Activated CD8-positive, alpha-beta memory T cell treated with anti-CD3 and anti-CD28 coated beads for 4 hours (primary cell): ENCODE data around the gene TRPM2.
A peak's percentile ranks its signal among the peaks of the same experiment; 100 is the strongest.
"Not testable (repeated sequence)": the region's sequence is repeated elsewhere in the genome, so short reads cannot be mapped to it uniquely, and the experiment has no call there.

ENCODE experiments used
- DNase-seq, 2 donors: peaks; one replicate each; pipeline ENCODE4 v3.0.0-alpha.2; 2020; ENCODE audit warnings: low read depth in 2 of 2

TRPM2 gene

GRCh38 chr21:44335266-44336059 is 18.0 kb upstream of the TRPM2 start:
- DNase-seq: no peak

- no peak for DNase-seq
These were observed 16.0 kb upstream of the TRPM2 start for GRCh38 chr21:44337449-44337848.

GRCh38 chr21:44337941-44338895 is 15.2 kb upstream of the TRPM2 start:
- DNase-seq: no peak

- peak; percentile 88 to 89 for DNase-seq
These were observed 14.2 kb upstream of the TRPM2 start, which contains the start of gene CFAP410 for GRCh38 chr21:44338971-44339910. Gene CFAP410, minus strand, starts transcription at chr21:44339390. Its CDS starts 196 bp downstream, at chr21:44339194.

- not testable (repeated sequence) for DNase-seq
These were observed 11.5 kb upstream of the TRPM2 start for GRCh38 chr21:44341726-44342458.

- DNase-seq: not testable (repeated sequence)
These were observed 10.4 kb upstream of the TRPM2 start for GRCh38 chr21:44342981-44343380.

GRCh38 chr21:44344541-44345183 is 8.8 kb upstream of the TRPM2 start:
- no peak for DNase-seq

- DNase-seq: no peak
These were observed 7.9 kb upstream of the TRPM2 start for GRCh38 chr21:44345495-44345894.

GRCh38 chr21:44347911-44348451 is 5.4 kb upstream of the TRPM2 start:
- DNase-seq: no peak

GRCh38 chr21:44348861-44349260 is 4.6 kb upstream of the TRPM2 start:
- no peak for DNase-seq

- no peak for DNase-seq
These were observed 4.0 kb upstream of the TRPM2 start for GRCh38 chr21:44349416-44349846.

GRCh38 chr21:44349847-44350772 is 3.3 kb upstream of the TRPM2 start:
- no peak for DNase-seq

- no peak for DNase-seq
These were observed 2.5 kb upstream of the TRPM2 start for GRCh38 chr21:44350773-44351481.

GRCh38 chr21:44351535-44352252 is 1.7 kb upstream of the TRPM2 start:
- no peak for DNase-seq

GRCh38 chr21:44352253-44352860 is 1.1 kb upstream of the TRPM2 start:
- no peak for DNase-seq

- no peak for DNase-seq
These were observed 582 bp downstream of the TRPM2 start for GRCh38 chr21:44354001-44354405.
